ENCODE measurements around the gene ACAP1. TPM values are rescaled to one million over a fixed set of nuclear protein-coding genes. Genes with fewer than 3 reads are reported as not detected.
A peak's percentile ranks its signal among the peaks of the same experiment; 100 is the strongest.
"Not testable (repeated sequence)": the region's sequence is repeated elsewhere in the genome, so short reads cannot be mapped to it uniquely, and the experiment has no call there.

ACAP1 gene
- total and polyA plus RNA-seq, 7 donors: 1.9 to 20.7 (median 12.2) TPM

DNA sequence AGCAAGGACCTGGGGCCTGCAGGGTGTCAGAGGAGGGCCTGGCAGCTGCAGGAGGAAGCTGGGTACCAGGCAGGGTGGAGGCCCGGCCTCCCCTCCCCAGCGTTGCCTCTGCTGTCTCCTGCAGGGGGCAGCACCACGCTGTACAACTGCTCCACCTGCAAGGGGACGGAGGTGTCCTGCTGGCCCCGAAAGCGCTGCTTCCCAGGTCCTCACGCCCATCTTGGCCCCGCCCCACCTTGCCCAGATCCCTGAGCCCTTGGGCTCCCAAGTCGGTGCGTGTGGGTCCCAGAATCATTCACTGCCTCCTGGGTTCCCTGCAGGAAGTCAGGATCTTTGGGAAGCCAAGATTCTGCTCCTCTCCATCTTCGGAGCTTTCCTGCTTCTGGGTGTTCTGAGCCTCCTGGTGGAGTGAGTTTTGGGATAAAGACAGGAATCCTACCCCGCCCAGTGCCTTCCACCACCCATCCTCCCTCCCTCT lies 19.8 kb downstream of the ACAP1 start:
- peaks cover 20% of the 10 kb centered on the region for H3K4me1 ChIP-seq
- TF ChIP-seq CTCF (IDR thresholded peaks at IDR 0.05): peak; percentile 87
- H3K27ac ChIP-seq: no peak overlapping the region
- no peaks in the 10 kb centered on the region for H3K36me3 ChIP-seq (ENCODE audit: insufficient read depth in 1 of 2, low read depth in 1 of 2)
- H3K4me3 ChIP-seq: no peak overlapping the region
- 14 to 22% (median 16%) methylated on average over 11 to 12 of the region's 12 CpGs for WGBS, 3 donors
- intact Hi-C loops (cut with DNase I): loop anchor here in 1 of 2 donors (5.0 kb wide), 1 partner anchor 36 kb away; the partner anchor contains the start of gene PLSCR3
- no peaks in the 10 kb centered on the region for H3K27me3 ChIP-seq (ENCODE audit: insufficient read depth in 3 of 3, low read length in 2 of 3)
- no peaks in the 10 kb centered on the region for H3K9me3 ChIP-seq
- ATAC-seq (peak; percentile 30 to 40 (median 33)), DNase-seq (peak; percentile 82 to 89)

DNA sequence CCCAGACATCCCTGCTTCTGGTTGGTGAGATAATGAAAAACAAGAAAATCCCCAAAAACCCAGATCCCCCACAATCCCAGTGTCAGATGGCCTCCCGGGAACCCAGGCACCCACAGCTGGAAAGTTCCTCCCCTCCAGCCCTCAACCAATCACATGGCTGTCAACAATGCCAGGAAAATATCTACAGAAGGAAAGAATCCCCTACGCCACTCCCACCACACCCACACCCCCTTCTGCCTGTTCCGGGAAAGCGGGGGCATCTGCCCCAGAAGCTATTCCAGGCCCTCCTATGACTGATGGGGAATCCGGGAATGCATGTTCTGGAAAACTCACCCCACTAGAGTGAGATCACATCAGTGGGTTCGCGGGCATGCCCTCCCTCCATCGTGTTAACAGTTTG lies 20.4 kb downstream of the ACAP1 start:
- Histone ChIP-seq H3K4me1 (peaks cover 20% of the 10 kb centered on the region), H3K27me3 (ENCODE audit: insufficient read depth in 3 of 3, low read length in 2 of 3) (no peaks in the 10 kb centered on the region), H3K36me3 (ENCODE audit: insufficient read depth in 1 of 2, low read depth in 1 of 2) (no peaks in the 10 kb centered on the region), H3K27ac (no peak overlapping the region), H3K4me3 (no peak overlapping the region), H3K9me3 (no peaks in the 10 kb centered on the region)
- no peak for DNase-seq
- WGBS, 3 donors: 55 to 69% (median 68%) methylated on average over 8 of the region's 8 CpGs
- intact Hi-C loops (cut with DNase I): loop anchor here in 1 of 2 donors (5.0 kb wide), 1 partner anchor 36 kb away; the partner anchor contains the start of gene PLSCR3
- no peak for ATAC-seq
- no peak for TF ChIP-seq CTCF (IDR thresholded peaks at IDR 0.05)

GRCh38 chr17:7357381-7357780 lies 21.1 kb downstream of the ACAP1 start:
- H3K27me3 ChIP-seq (ENCODE audit: insufficient read depth in 3 of 3, low read length in 2 of 3): no peaks in the 10 kb centered on the region
- no peak for DNase-seq
- intact Hi-C loops (cut with DNase I): loop anchor here in 1 of 2 donors (5.0 kb wide), 1 partner anchor 35 kb away; the partner anchor contains the start of gene PLSCR3
- H3K9me3 ChIP-seq: no peaks in the 10 kb centered on the region
- no peak overlapping the region for H3K4me3 ChIP-seq
- no peak for ATAC-seq
- no peak overlapping the region for H3K27ac ChIP-seq
- H3K36me3 ChIP-seq (ENCODE audit: insufficient read depth in 1 of 2, low read depth in 1 of 2): no peaks in the 10 kb centered on the region
- no peak for TF ChIP-seq CTCF (IDR thresholded peaks at IDR 0.05)
- 47 to 53% (median 51%) methylated on average over 2 of the region's 2 CpGs for WGBS, 3 donors
- H3K4me1 ChIP-seq: peaks cover 20% of the 10 kb centered on the region

- no peak overlapping the region for H3K4me3 ChIP-seq
- TF ChIP-seq CTCF (IDR thresholded peaks at IDR 0.05): no peak
- H3K9me3 ChIP-seq: no peaks in the 10 kb centered on the region
- no peaks in the 10 kb centered on the region for H3K4me1 ChIP-seq
- 64 to 78% (median 73%) methylated on average over 3 of the region's 3 CpGs for WGBS, 3 donors
- intact Hi-C loops (cut with DNase I): no loop called here
- DNase-seq (no peak), ATAC-seq (no peak)
- H3K36me3 ChIP-seq (ENCODE audit: insufficient read depth in 1 of 2, low read depth in 1 of 2): no peaks in the 10 kb centered on the region
- H3K27me3 ChIP-seq (ENCODE audit: insufficient read depth in 3 of 3, low read length in 2 of 3): no peaks in the 10 kb centered on the region
- H3K27ac ChIP-seq: no peak overlapping the region
Observed at GRCh38 chr17:7361906-7362305, 25.6 kb downstream of the ACAP1 start.

DNA sequence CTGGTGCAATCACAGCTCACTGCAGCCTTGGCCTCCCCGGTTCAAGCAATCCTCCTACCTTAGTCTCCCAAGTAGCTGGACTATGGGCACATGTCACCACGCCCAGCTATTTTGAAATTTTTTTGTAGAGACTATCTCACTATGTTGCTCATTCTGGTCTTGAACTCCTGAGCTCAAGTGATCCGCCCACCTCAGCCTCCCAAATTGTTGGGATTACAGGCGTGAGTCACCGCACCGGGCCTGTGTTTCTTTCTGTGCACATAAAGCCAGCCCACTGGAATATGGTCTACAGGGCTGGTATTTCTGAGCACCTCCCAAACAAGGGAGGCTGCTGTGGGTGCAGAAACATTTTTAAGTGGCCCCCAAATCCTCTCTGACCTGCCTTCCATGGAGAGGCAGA lies 27.0 kb downstream of the ACAP1 start:
- H3K4me3 ChIP-seq: no peak overlapping the region
- H3K27ac ChIP-seq: no peak overlapping the region
- no peaks in the 10 kb centered on the region for H3K27me3 ChIP-seq (ENCODE audit: insufficient read depth in 3 of 3, low read length in 2 of 3)
- 91 to 96% (median 94%) methylated on average over 6 of the region's 6 CpGs for WGBS, 3 donors
- DNase-seq: no peak
- no peaks in the 10 kb centered on the region for H3K4me1 ChIP-seq
- no peaks in the 10 kb centered on the region for H3K9me3 ChIP-seq
- H3K36me3 ChIP-seq (ENCODE audit: insufficient read depth in 1 of 2, low read depth in 1 of 2): no peaks in the 10 kb centered on the region
- no peak for TF ChIP-seq CTCF (IDR thresholded peaks at IDR 0.05)
- no peak for ATAC-seq
- intact Hi-C loops (cut with DNase I): no loop called here

DNA sequence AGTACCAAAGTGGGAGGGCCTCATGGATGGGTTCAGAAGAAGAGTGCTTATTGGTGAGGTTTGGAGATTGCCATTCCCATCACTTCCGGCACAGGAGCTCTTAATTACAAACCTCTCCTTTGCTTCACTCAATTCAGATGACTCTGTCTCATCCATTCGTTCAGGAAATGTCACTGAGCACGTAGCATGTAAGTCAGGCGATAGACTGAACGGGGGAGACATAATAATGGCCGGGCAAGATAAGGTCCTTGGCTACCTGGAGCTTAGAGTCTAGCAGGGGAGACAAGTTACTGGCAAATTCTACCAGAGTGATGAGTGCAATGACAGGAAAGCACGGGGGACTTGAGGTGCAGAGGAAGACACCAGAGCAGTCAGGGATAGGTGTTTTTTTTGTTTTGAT lies 29.6 kb downstream of the ACAP1 start:
- 91 to 92% (median 92%) methylated on average over 6 of the region's 7 CpGs for WGBS, 3 donors
- H3K9me3 ChIP-seq; H3K27ac ChIP-seq; H3K27me3 ChIP-seq (ENCODE audit: insufficient read depth in 3 of 3, low read length in 2 of 3); H3K4me1 ChIP-seq; H3K4me3 ChIP-seq; ATAC-seq; H3K36me3 ChIP-seq (ENCODE audit: insufficient read depth in 1 of 2, low read depth in 1 of 2); DNase-seq: not testable (repeated sequence)
- intact Hi-C loops (cut with DNase I): loop anchor here in 1 of 2 donors (5.0 kb wide), 1 partner anchor 66 kb away; no protein-coding TSS in a partner anchor
